GM06990 (cell line): ENCODE data around the gene SMTNL2.
"Not testable (repeated sequence)": the region's sequence is repeated elsewhere in the genome, so short reads cannot be mapped to it uniquely, and the experiment has no call there.

Experiments
- DNase-seq: peaks from one replicate; pipeline ENCODE4 v3.0.0-alpha.2; 2011; ENCODE audit not compliant: insufficient read length; ENCODE audit errors: extremely low read depth
- H3K27me3 ChIP-seq: replicated peaks from 2 replicates; pipeline ENCODE4 v1.6.0; 2011; ENCODE audit warnings: low read length; ENCODE audit not compliant: control insufficient read depth, insufficient read depth
- H3K36me3 ChIP-seq: 2 replicates; pipeline ENCODE4 v1.5.1; 2011; ENCODE audit warnings: low read length; ENCODE audit not compliant: control insufficient read depth, insufficient read depth
- H3K4me3 ChIP-seq: replicated peaks from 2 replicates; pipeline ENCODE4 v1.5.1; 2011; ENCODE audit warnings: low read depth, mild to moderate bottlenecking, control low read depth, low read length
- CTCF ChIP-seq: IDR thresholded peaks from 2 replicates; pipeline ENCODE4 v1.5.1; 2011; ENCODE audit warnings: low read length, control low read depth, mild to moderate bottlenecking, inconsistent platforms; ENCODE audit not compliant: insufficient read depth, poor library complexity, severe bottlenecking

SMTNL2 gene

GRCh38 chr17:4587195-4587594 lies 2.9 kb downstream of the SMTNL2 start:
- no peak for DNase-seq
- H3K4me3 ChIP-seq = no peak overlapping the region
- peaks cover 5% of the 10 kb centered on the region for H3K27me3 ChIP-seq
- H3K36me3 ChIP-seq = no peaks in the 10 kb centered on the region
- TF ChIP-seq CTCF = no peak

GRCh38 chr17:4587803-4588202 lies 3.5 kb downstream of the SMTNL2 start:
- Histone ChIP-seq H3K36me3 (no peaks in the 10 kb centered on the region), H3K27me3 (peaks cover 5% of the 10 kb centered on the region), H3K4me3 (no peak overlapping the region)
- no peak for DNase-seq
- TF ChIP-seq CTCF = no peak

GRCh38 chr17:4588391-4588790 lies 4.1 kb downstream of the SMTNL2 start:
- no peaks in the 10 kb centered on the region for H3K36me3 ChIP-seq
- no peak for TF ChIP-seq CTCF
- H3K27me3 ChIP-seq = peaks cover 3% of the 10 kb centered on the region
- H3K4me3 ChIP-seq = no peak overlapping the region
- DNase-seq = no peak

GRCh38 chr17:4588898-4589625 lies 4.7 kb downstream of the SMTNL2 start:
- TF ChIP-seq CTCF = no peak
- Histone ChIP-seq H3K27me3 (no peaks in the 10 kb centered on the region; the same call in 1 of the 2 replicates), H3K36me3 (no peaks in the 10 kb centered on the region), H3K4me3 (no peak overlapping the region)
- DNase-seq = no peak

GRCh38 chr17:4590042-4590441 lies 5.7 kb downstream of the SMTNL2 start:
- H3K27me3 ChIP-seq, H3K36me3 ChIP-seq, H3K4me3 ChIP-seq, DNase-seq: not testable (repeated sequence)

- no peak for DNase-seq
- H3K27me3 ChIP-seq = no peaks in the 10 kb centered on the region; the same call in none of the 2 replicates
- TF ChIP-seq CTCF = no peak
- no peak overlapping the region for H3K4me3 ChIP-seq
- no peaks in the 10 kb centered on the region for H3K36me3 ChIP-seq
Measured at GRCh38 chr17:4590981-4591453, 6.7 kb downstream of the SMTNL2 start.
